IMR-90 (cell line): ENCODE data around the gene METTL14. TPM values are rescaled to one million over a fixed set of nuclear protein-coding genes. Genes with fewer than 3 reads are reported as not detected.

ENCODE experiments used
- ATAC-seq: fragments of 200-7000 bp; cut with Tn5 transposase; 2 replicates; pipeline ENCODE4 v1.9.1; 2020; ENCODE audit warnings: low read depth, mild to moderate bottlenecking, moderate library complexity
- BruUV-seq: library from RNA; stranded (reverse); fragments of 400-500 nt; replicated peaks from 2 replicates; lab custom pipeline; 2021; lab: Mats Ljungman, UMichigan
- CTCF ChIA-PET: fragments of 300-600 bp; formaldehyde crosslinking; extraction: SDS; loops from one replicate; lab custom pipeline; 2021; ENCODE audit warnings: antibody characterized with exemption; lab: Yijun Ruan, JAX
- POLR2A ChIA-PET: fragments of 300-600 bp; sonication (Branson Sonifier 250); formaldehyde crosslinking; loops from one replicate; lab custom pipeline; 2022; ENCODE audit warnings: antibody characterized with exemption; ENCODE audit not compliant: unreplicated experiment; lab: Charles Lee
- DNase-seq: peaks from one replicate; pipeline ENCODE4 v3.0.0; 2013
- H2AFZ ChIP-seq: replicated peaks from 2 replicates; pipeline ENCODE3; 2013; ENCODE audit warnings: low read length, mild to moderate bottlenecking; ENCODE audit not compliant: poor library complexity
- H2AK5ac ChIP-seq: 2 replicates; pipeline ENCODE4 v1.6.1; 2013; ENCODE audit warnings: low read depth, low read length, inconsistent platforms
- H2AK9ac ChIP-seq: replicated peaks from 2 replicates; pipeline ENCODE3; 2013; ENCODE audit warnings: mild to moderate bottlenecking, low read depth, low read length, moderate library complexity; ENCODE audit not compliant: poor library complexity
- H2BK120ac ChIP-seq: 2 replicates; pipeline ENCODE4 v1.6.1; 2013; ENCODE audit warnings: low read depth, low read length, inconsistent platforms
- H2BK15ac ChIP-seq: 3 replicates; pipeline ENCODE4 v1.6.1; 2013; ENCODE audit warnings: low read depth, low read length, inconsistent platforms
- H2BK20ac ChIP-seq: 2 replicates; pipeline ENCODE4 v1.6.1; 2013; ENCODE audit warnings: low read depth, mild to moderate bottlenecking, inconsistent platforms, low read length, moderate library complexity
- H2BK5ac ChIP-seq: 2 replicates; pipeline ENCODE4 v1.6.1; 2013; ENCODE audit warnings: mild to moderate bottlenecking, low read depth, low read length, inconsistent platforms; ENCODE audit not compliant: poor library complexity, severe bottlenecking
- H3K14ac ChIP-seq: replicated peaks from 2 replicates; pipeline ENCODE4 v1.6.1; 2013; ENCODE audit warnings: low read depth, low read length, inconsistent platforms
- H3K18ac ChIP-seq: 2 replicates; pipeline ENCODE4 v1.6.1; 2013; ENCODE audit warnings: low read depth, low read length, control low read depth
- H3K23ac ChIP-seq: 2 replicates; pipeline ENCODE4 v1.6.1; 2013; ENCODE audit warnings: low read depth, low read length, inconsistent platforms
- H3K27ac ChIP-seq: 2 replicates; pipeline ENCODE4 v1.5.1; 2013; ENCODE audit warnings: mild to moderate bottlenecking, control low read depth, low read length; ENCODE audit not compliant: insufficient read depth
- H3K27me3 ChIP-seq: 2 replicates; pipeline ENCODE4 v1.6.1; 2013; ENCODE audit warnings: low read length; ENCODE audit not compliant: control insufficient read depth, insufficient read depth
- H3K36me3 ChIP-seq: 2 replicates; pipeline ENCODE4 v1.6.1; 2013; ENCODE audit warnings: low read length, mixed read lengths; ENCODE audit not compliant: control insufficient read depth, insufficient read depth
- H3K4ac ChIP-seq: 2 replicates; pipeline ENCODE4 v1.6.1; 2013; ENCODE audit warnings: low read depth, low read length, inconsistent platforms
- H3K4me1 ChIP-seq: 2 replicates; pipeline ENCODE4 v1.6.1; 2013; ENCODE audit warnings: low read length, mixed read lengths; ENCODE audit not compliant: control insufficient read depth, insufficient read depth
- H3K4me2 ChIP-seq: 2 replicates; pipeline ENCODE4 v1.6.1; 2013; ENCODE audit warnings: low read depth, mild to moderate bottlenecking, control low read depth, low read length, moderate library complexity
- H3K4me3 ChIP-seq: 2 replicates; pipeline ENCODE4 v1.5.1; 2013; ENCODE audit warnings: low read depth, mild to moderate bottlenecking, control low read depth, low read length, moderate library complexity; ENCODE audit not compliant: insufficient read depth
- H3K56ac ChIP-seq: 2 replicates; pipeline ENCODE4 v1.6.1; 2013; ENCODE audit warnings: low read length, inconsistent platforms; ENCODE audit not compliant: insufficient read depth; ENCODE audit errors: extremely low read depth
- H3K79me1 ChIP-seq, 2 experiments: 2 replicates each; pipeline ENCODE4 v1.6.1; 2013; ENCODE audit warnings: low read length in 2 of 2, inconsistent platforms in 1 of 2, low read depth in 1 of 2
- H3K9ac ChIP-seq: 2 replicates; pipeline ENCODE4 v1.6.1; 2013; ENCODE audit warnings: low read depth, low read length, control low read depth
- H3K9me1 ChIP-seq: 2 replicates; pipeline ENCODE4 v1.6.1; 2013; ENCODE audit warnings: low read length, inconsistent platforms; ENCODE audit not compliant: insufficient read depth
- H3K9me3 ChIP-seq: 2 replicates; pipeline ENCODE4 v1.6.1; 2013; ENCODE audit warnings: low read length; ENCODE audit not compliant: control insufficient read depth, insufficient read depth
- H4K20me1 ChIP-seq: 2 replicates; pipeline ENCODE4 v1.6.1; 2013; ENCODE audit warnings: low read length, inconsistent platforms; ENCODE audit not compliant: insufficient read depth
- H4K5ac ChIP-seq: 2 replicates; pipeline ENCODE4 v1.6.1; 2013; ENCODE audit warnings: mild to moderate bottlenecking, low read depth, low read length, control low read depth
- H4K8ac ChIP-seq, 2 experiments: 2 replicates each; pipeline ENCODE4 v1.6.1; 2013; ENCODE audit warnings: low read depth in 2 of 2, low read length in 2 of 2, control low read depth in 1 of 2, inconsistent platforms in 1 of 2
- H4K91ac ChIP-seq: 2 replicates; pipeline ENCODE4 v1.6.1; 2013; ENCODE audit warnings: low read depth, low read length, inconsistent platforms; ENCODE audit not compliant: insufficient read depth
- BHLHE40 ChIP-seq: fragments of 150-350 bp; IDR thresholded peaks from 2 replicates; pipeline ENCODE4 v1.6.1; 2016; ENCODE audit warnings: mild to moderate bottlenecking, low read depth, low read length
- CHD1 ChIP-seq: IDR thresholded peaks from 2 replicates; pipeline ENCODE4 v1.6.1; 2012; ENCODE audit warnings: low read depth, low read length, improper control_type of control experiment
- CTCF ChIP-seq: conservative IDR thresholded peaks from 2 replicates; pipeline ENCODE4 v1.5.1; 2012; ENCODE audit warnings: mild to moderate bottlenecking, low read depth, low read length, improper control_type of control experiment
- FOS ChIP-seq: fragments of 150-350 bp; IDR thresholded peaks from 2 replicates; pipeline ENCODE4 v1.6.1; 2016; ENCODE audit warnings: low read depth, low read length
- MAZ ChIP-seq: IDR thresholded peaks from 2 replicates; pipeline ENCODE4 v1.6.1; 2012; ENCODE audit warnings: low read depth, mild to moderate bottlenecking, low read length, improper control_type of control experiment, moderate library complexity, borderline replicate concordance
- MXI1 ChIP-seq: IDR thresholded peaks from 2 replicates; pipeline ENCODE4 v1.6.1; 2012; ENCODE audit warnings: low read depth, mild to moderate bottlenecking, low read length, moderate library complexity, borderline replicate concordance
- RCOR1 ChIP-seq: IDR thresholded peaks from 2 replicates; pipeline ENCODE4 v1.6.1; 2012; ENCODE audit warnings: mild to moderate bottlenecking, low read length, improper control_type of control experiment; ENCODE audit not compliant: insufficient replicate concordance
- USF2 ChIP-seq: fragments of 150-350 bp; IDR thresholded peaks from 2 replicates; pipeline ENCODE4 v1.6.1; 2017; ENCODE audit warnings: mild to moderate bottlenecking, antibody characterized with exemption, low read length, low read depth
- WGBS, 2 experiments: methylation state at CpG; one replicate each; pipeline versions ENCODE4 v1.1.5 to v1.1.7; 2013; ENCODE audit warnings: missing lambda C conversion rate in 2 of 2; ENCODE audit not compliant: insufficient read length in 1 of 2; ENCODE audit errors: extremely low coverage in 2 of 2; 5-methylcytosine and 5-hydroxymethylcytosine counted together
- dilution Hi-C: fragments of 300-500 bp; cut with HindIII; formaldehyde crosslinking; loops from one replicate; pipeline ENCODE4 v1.14.3; 2018; ENCODE audit warnings: low sequenced_read_pairs; ENCODE audit not compliant: unreplicated experiment
- in situ Hi-C: fragments of 300-500 bp; cut with MboI; formaldehyde crosslinking; loops from 3 replicates; pipeline ENCODE4 v1.14.3; 2019; ENCODE audit warnings: low sequenced_read_pairs, inconsistent platforms, mixed read lengths
- intact Hi-C: fragments of 100-400 bp; cut with micrococcal nuclease; formaldehyde crosslinking; loops from 2 replicates; pipeline ENCODE4 v1.10.0; 2022
- polyA plus RNA-seq, 3 experiments: library from polyadenylated mRNA; depleted of rRNA; stranded (reverse); fragments of >200 nt; gene quantifications; 2 replicates each; pipeline ENCODE4 v1.2.3, GENCODE V29; 2012; ENCODE audit warnings: low replicate concordance in 1 of 3
- total RNA-seq: library from RNA; depleted of rRNA; stranded (reverse); fragments of >200 nt; gene quantifications from 2 replicates; pipeline ENCODE4 v1.2.3, GENCODE V29; 2012

Gene METTL14
- total and polyA plus RNA-seq, 2 of the 4 experiments (the other 2 are of a cell fraction), result 5.0 to 9.3 TPM

GRCh38 chr4:118755438-118756226 is 70.4 kb downstream of the METTL14 start:
- dilution Hi-C loops (no loop called here), in situ Hi-C loops (no loop called here), intact Hi-C loops (no loop called here)
- Histone ChIP-seq H3K36me3 (peaks cover 26% of the 10 kb centered on the region), H2AK9ac (no peak overlapping the region), H3K4me3 (no peak overlapping the region), H4K5ac (no peak overlapping the region), H4K91ac (no peak overlapping the region; the same call in 1 of the 2 replicates), H3K9ac (no peak overlapping the region), H3K4ac (no peak overlapping the region), H3K56ac (no peak overlapping the region), H2BK20ac (no peak overlapping the region), H3K79me1 (peaks cover 31 to 58% of the 10 kb centered on the region in 2 experiments), H3K4me2 (peak overlapping the region; percentile 7; the same call in 1 of the 2 replicates), H3K9me3 (no peaks in the 10 kb centered on the region), H2BK120ac (no peak overlapping the region), H3K23ac (0 out of 2 replicates have a peak overlapping the region, but pooled peaks have one; percentile 17), H4K20me1 (peaks cover 39% of the 10 kb centered on the region), H2BK15ac (no peak overlapping the region), H3K27ac (no peak overlapping the region), H4K8ac (no peak overlapping the region), H2AK5ac (no peak overlapping the region), H2BK5ac (peak overlapping the region; percentile 80), H3K27me3 (no peaks in the 10 kb centered on the region), H3K18ac (peak overlapping the region; percentile 59; the same call in 1 of the 2 replicates), H3K14ac (no peak overlapping the region), H2AFZ (no peak overlapping the region), H3K9me1 (peaks cover 21% of the 10 kb centered on the region), H3K4me1 (peaks cover 25% of the 10 kb centered on the region)
- no TSS peak for BruUV-seq
- POLR2A ChIA-PET, result no interaction called here
- CTCF ChIA-PET, result interaction anchor here (0.6 kb wide), 1 partner anchor 20 kb away, joined by 4 read pairs; no protein-coding TSS in a partner anchor
- DNase-seq (no peak), ATAC-seq (no peak)
- no CpG with 5 or more reads among the region's 2 CpGs for WGBS, 2 experiments
- TF ChIP-seq RCOR1, result no peak
- no peak for TF ChIP-seq CTCF
- TF ChIP-seq FOS, result no peak
- TF ChIP-seq USF2, result no peak
- TF ChIP-seq BHLHE40, result no peak
- TF ChIP-seq CHD1, result no peak
- TF ChIP-seq MXI1, result no peak
- no peak for TF ChIP-seq MAZ
